Esophagus muscularis mucosa (tissue), 4 donors: Measurements from ENCODE around the gene PLPP7. TPM values are rescaled to one million over a fixed set of nuclear protein-coding genes. Genes with fewer than 3 reads are reported as not detected.
A peak's percentile ranks its signal among the peaks of the same experiment; 100 is the strongest.

ENCODE experiments used
- DNase-seq: peaks from one replicate; pipeline ENCODE4 v3.0.0-alpha.2; 2017; ENCODE audit errors: extremely low spot score
- H3K27ac ChIP-seq, 4 donors: fragments of 200-600 bp; sonication (generic); replicated peaks in 1 of 4; 1 replicate in 3 of 4; 2 replicates in 1 of 4; pipeline ENCODE4 v1.5.1; 2016 to 2019; ENCODE audit warnings: mild to moderate bottlenecking in 1 of 4
- H3K27me3 ChIP-seq, 4 donors: fragments of 200-600 bp; sonication (generic); one replicate each; pipeline versions ENCODE4 v1.5.1 to v1.6.0; 2016 to 2019
- H3K36me3 ChIP-seq, 4 donors: fragments of 200-600 bp; sonication (generic); one replicate each; pipeline ENCODE4 v1.5.1; 2016 to 2019
- H3K4me1 ChIP-seq, 4 donors: fragments of 200-600 bp; sonication (generic); one replicate each; pipeline ENCODE4 v1.5.1; 2016 to 2019
- H3K4me3 ChIP-seq, 4 donors: fragments of 200-600 bp; sonication (generic); 1 replicate in 2 of 4; 2 replicates in 2 of 4; pipeline ENCODE4 v1.5.1; 2016 to 2019; ENCODE audit warnings: mild to moderate bottlenecking in 4 of 4, moderate library complexity in 1 of 4
- H3K9me3 ChIP-seq, 4 donors: fragments of 200-600 bp; sonication (generic); 1 replicate in 3 of 4; 2 replicates in 1 of 4; pipeline ENCODE4 v1.5.1; 2016 to 2019
- EP300 ChIP-seq: sonication (generic); formaldehyde crosslinking; IDR thresholded peaks from one replicate; pipeline ENCODE4 v1.6.1; 2017; ENCODE audit warnings: antibody characterized with exemption
- POLR2A ChIP-seq: fragments of 450-650 bp; IDR thresholded peaks from one replicate; pipeline ENCODE4 v1.6.1; 2017; ENCODE audit warnings: antibody characterized with exemption, moderate library complexity, mild to moderate bottlenecking, low read depth
- POLR2AphosphoS5 ChIP-seq, 2 donors: sonication (generic); formaldehyde crosslinking; IDR thresholded peaks; one replicate each; pipeline ENCODE4 v1.6.1; 2017; ENCODE audit warnings: antibody characterized with exemption in 2 of 2
- WGBS: methylation state at CpG from one replicate; pipeline ENCODE4 v1.1.5; 2018; 5-methylcytosine and 5-hydroxymethylcytosine counted together
- intact Hi-C: fragments of 100-400 bp; cut with DNase I; formaldehyde crosslinking; loops from one replicate; pipeline ENCODE4 v1.15.1; 2023
- total RNA-seq, 4 donors: library from RNA; depleted of rRNA; stranded (reverse); fragments of >200 nt; gene quantifications; one replicate each; pipeline versions ENCODE4 v1.1.0 to v1.2.1, GENCODE V29; 2016
- TF ChIP-seq, protein P1 (sequence below), 3 experiments: fragments of 200-600 bp in 2 of 3; fragments of 450-650 bp in 1 of 3; sonication (generic) in 2 of 3; IDR thresholded peaks; one replicate each; pipeline ENCODE4 v1.5.1; 2017 to 2019; ENCODE audit warnings: antibody characterized with exemption in 3 of 3, mild to moderate bottlenecking in 2 of 3, moderate library complexity in 1 of 3

The PLPP7 gene
- total RNA-seq, 4 donors from 2014 or later: 11.4 to 22.5 (median 14.4) TPM

DNA sequence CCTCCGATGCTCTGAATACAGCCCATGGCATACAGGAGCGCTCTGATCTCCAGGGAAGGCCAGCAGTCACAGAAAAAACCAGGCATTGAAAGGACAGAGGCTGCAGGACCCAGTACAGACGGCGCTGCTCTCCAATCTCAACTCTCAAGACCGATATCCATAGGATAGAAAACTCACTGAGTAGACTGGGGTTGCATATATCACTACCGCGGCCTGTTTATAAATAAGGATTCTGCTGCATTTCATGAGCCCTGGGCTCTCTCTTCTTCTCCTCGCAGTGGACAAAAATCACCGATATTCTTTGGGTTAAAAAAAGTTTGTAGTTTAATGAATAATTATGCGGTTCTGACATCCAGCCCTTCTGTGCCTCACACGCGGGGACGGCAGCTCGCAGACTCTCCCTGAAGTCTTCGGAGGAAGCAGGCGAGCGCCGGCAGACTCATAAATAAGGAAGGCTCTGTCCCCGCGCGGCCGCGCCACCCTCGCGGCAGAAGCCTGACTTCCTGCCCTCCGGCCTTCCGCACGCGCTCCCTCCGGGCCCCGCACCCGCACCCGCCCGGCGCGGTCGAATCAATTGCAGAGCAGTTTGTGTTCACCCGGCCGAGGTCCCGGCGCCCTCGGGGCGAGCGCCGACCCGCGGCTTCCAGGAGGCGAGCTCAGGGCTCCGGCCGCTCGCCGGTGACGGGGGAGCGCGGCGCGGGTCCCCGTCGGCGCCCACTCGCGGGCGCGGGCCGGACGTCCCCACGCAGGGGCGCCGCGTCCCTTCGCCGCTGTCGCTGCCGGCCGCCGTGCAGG lies 13.2 kb upstream of the PLPP7 start, which contains the start of gene FAM78A:
FAM78A (minus strand) TSS at position 417 of the 795 bp plus-strand sequence; CDS start at position 86, 331 bp downstream.
- intact Hi-C loops: no loop called here
- peaks cover 29 to 41% (median 36%) of the 10 kb centered on the region in 4 donors for H3K4me1 ChIP-seq
- H3K36me3 ChIP-seq: no peaks in the 10 kb centered on the region
- H3K27ac ChIP-seq: peak within 1 kb of the TSS; percentile 58 to 72 (median 70)
- peaks cover 0 to 49% (median 0%) of the 10 kb centered on the region in 4 donors for H3K27me3 ChIP-seq
- TF ChIP-seq, protein P1, sequence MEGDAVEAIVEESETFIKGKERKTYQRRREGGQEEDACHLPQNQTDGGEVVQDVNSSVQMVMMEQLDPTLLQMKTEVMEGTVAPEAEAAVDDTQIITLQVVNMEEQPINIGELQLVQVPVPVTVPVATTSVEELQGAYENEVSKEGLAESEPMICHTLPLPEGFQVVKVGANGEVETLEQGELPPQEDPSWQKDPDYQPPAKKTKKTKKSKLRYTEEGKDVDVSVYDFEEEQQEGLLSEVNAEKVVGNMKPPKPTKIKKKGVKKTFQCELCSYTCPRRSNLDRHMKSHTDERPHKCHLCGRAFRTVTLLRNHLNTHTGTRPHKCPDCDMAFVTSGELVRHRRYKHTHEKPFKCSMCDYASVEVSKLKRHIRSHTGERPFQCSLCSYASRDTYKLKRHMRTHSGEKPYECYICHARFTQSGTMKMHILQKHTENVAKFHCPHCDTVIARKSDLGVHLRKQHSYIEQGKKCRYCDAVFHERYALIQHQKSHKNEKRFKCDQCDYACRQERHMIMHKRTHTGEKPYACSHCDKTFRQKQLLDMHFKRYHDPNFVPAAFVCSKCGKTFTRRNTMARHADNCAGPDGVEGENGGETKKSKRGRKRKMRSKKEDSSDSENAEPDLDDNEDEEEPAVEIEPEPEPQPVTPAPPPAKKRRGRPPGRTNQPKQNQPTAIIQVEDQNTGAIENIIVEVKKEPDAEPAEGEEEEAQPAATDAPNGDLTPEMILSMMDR (IDR thresholded peaks at IDR 0.05): no peak
- TF ChIP-seq EP300: no peak
- no peak for TF ChIP-seq POLR2A
- TF ChIP-seq POLR2AphosphoS5 (IDR thresholded peaks at IDR 0.05): no peak
- no peak for DNase-seq
- no peaks in the 10 kb centered on the region for H3K9me3 ChIP-seq
- H3K4me3 ChIP-seq: peak within 1 kb of the TSS; percentile 72 to 81 (median 77)
- 16% methylated on average over 35 of the region's 76 CpGs for WGBS

DNA sequence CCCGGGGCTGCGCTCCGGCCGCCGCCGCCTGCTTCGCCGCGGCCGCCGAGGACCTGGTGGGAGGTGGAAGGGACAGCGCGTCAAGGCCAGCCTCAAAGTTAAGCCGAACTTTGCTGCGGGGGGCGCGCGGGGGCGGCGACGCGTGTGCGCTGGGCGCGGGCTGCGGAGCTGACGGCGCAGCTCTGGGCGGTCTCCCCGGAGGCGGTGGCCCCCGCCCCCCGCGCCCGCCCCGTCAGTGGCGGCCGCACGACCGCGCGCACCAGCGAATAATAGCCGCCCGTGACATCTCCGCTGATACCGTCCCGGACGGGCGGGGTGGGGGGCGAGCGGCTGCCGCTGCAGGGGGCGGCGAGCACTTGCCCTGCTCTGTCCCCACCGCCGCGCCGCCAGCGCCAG lies 12.6 kb upstream of the PLPP7 start:
- intact Hi-C loops: no loop called here

DNA sequence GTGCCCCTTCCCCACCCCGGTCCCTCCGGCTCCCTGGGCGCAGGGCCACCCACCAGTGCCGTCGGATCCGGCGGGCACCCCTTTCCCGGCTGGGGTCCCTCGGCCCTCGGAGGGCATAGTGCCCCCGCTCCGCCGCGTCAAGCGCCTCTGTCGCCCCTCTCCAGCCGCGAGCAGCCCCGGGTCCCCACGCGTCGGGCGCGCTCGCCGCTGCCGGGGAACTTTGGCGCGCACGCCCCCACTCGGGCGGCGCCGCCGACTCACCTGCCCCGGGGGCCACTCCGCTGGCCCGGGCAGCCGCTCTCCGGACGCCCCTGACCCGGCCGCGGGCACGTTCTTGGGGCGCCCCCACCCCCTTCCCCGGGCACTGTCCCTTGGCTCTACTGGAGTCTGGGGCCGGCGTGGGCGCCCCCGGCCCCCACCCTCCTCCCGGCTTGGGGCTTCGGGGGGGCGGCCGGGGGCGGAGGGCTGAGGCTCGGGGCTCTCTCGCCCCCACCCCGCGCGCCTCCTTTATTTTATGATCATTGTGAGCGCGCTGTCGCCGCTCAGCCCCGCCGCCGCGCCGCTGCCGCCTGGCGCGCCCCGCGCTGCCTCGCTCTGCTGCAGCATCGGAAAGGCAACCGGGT lies 12.1 kb upstream of the PLPP7 start:
- no peak for DNase-seq
- intact Hi-C loops: no loop called here
- TF ChIP-seq POLR2AphosphoS5 (IDR thresholded peaks at IDR 0.05) (no peak), EP300 (no peak), POLR2A (no peak)
- TF ChIP-seq, protein P1 (IDR thresholded peaks at IDR 0.05): no peak
- no peaks in the 10 kb centered on the region for H3K36me3 ChIP-seq
- no peaks in the 10 kb centered on the region for H3K9me3 ChIP-seq
- H3K27me3 ChIP-seq: peaks cover 0 to 60% (median 7%) of the 10 kb centered on the region in 4 donors
- WGBS: no CpG with 5 or more reads among the region's 78 CpGs
- H3K4me1 ChIP-seq: peaks cover 27 to 34% (median 32%) of the 10 kb centered on the region in 4 donors
- H3K27ac ChIP-seq: peak overlapping the region; percentile 40 to 72 (median 70)
- H3K4me3 ChIP-seq: peak overlapping the region; percentile 72 to 81 (median 77)

More for the DNA sequence above, 12.6 kb upstream of the PLPP7 start:
- Histone ChIP-seq H3K4me3 (peak overlapping the region; percentile 72 to 81 (median 77)), H3K27me3 (peaks cover 0 to 55% (median 2%) of the 10 kb centered on the region in 4 donors), H3K9me3 (no peaks in the 10 kb centered on the region), H3K4me1 (peaks cover 28 to 35% (median 32%) of the 10 kb centered on the region in 4 donors), H3K27ac (peak overlapping the region; percentile 40 to 72 (median 70)), H3K36me3 (no peaks in the 10 kb centered on the region)
- DNase-seq: no peak
- WGBS: 0% methylated on average over 13 of the region's 60 CpGs
- TF ChIP-seq, protein P1 (IDR thresholded peaks at IDR 0.05): no peak
- no peak for TF ChIP-seq EP300
- TF ChIP-seq POLR2AphosphoS5 (IDR thresholded peaks at IDR 0.05): no peak
- no peak for TF ChIP-seq POLR2A

DNA sequence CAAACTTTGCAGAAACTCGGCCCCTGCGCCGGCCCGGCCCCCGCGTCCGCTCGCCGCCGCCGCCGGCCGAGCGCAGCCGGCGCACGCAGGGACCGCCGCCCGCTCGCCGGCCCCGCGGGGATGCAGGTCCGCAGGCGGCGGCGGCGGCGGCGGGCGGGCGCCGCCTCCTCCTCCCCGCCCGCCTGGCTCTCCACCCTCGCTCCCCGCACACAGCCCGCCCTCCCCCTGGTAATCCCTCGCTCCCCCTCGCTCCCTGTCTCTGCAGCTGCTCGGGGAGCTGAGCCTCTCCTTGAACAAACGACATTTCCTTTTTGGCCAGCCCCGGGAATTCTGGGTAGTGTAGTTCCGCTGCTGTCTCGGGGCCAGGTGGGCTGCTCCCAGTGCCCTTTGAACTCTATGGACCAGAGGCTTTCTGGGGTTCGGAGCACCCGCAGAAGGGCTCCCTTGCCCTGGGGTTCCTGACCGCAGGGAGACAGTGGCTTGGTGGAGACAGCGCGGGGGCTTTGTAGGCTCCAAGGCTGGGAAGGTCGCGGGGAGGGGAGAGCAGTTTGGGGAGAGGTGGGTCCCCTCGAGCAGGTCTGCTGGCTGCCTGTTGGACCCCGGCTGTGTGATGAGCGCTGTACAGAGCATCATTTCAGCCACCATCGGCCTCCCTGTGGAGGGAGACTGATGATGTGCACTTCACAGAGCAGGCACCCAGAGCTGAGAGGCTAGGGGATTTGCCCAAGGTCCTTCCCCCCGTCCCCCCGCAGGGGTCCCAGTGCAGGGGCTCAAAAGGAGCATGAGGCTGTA lies 11.4 kb upstream of the PLPP7 start:
- peak overlapping the region; percentile 40 to 72 (median 70) for H3K27ac ChIP-seq
- WGBS: 8% methylated on average over 19 of the region's 59 CpGs
- no peaks in the 10 kb centered on the region for H3K9me3 ChIP-seq
- intact Hi-C loops: no loop called here
- H3K4me1 ChIP-seq: peaks cover 25 to 38% (median 36%) of the 10 kb centered on the region in 4 donors
- DNase-seq: no peak
- TF ChIP-seq, protein P1 (IDR thresholded peaks at IDR 0.05): no peak
- TF ChIP-seq EP300 (no peak), POLR2A (no peak), POLR2AphosphoS5 (IDR thresholded peaks at IDR 0.05) (peak; percentile 42 to 77)
- H3K27me3 ChIP-seq: peaks cover 0 to 67% (median 14%) of the 10 kb centered on the region in 4 donors
- H3K36me3 ChIP-seq: no peaks in the 10 kb centered on the region
- H3K4me3 ChIP-seq: peak overlapping the region; percentile 72 to 81 (median 77)
